Colonic mucosa (tissue), 4 donors: Measurements from ENCODE around the gene ANKRD6. TPM values are rescaled to one million over a fixed set of nuclear protein-coding genes. Genes with fewer than 3 reads are reported as not detected.

Experiments
- DNase-seq: peaks from one replicate; pipeline ENCODE4 v3.0.0-alpha.2; 2020
- H3K27ac ChIP-seq: fragments of 200-600 bp; one replicate; pipeline ENCODE4 v1.8.0; 2021
- H3K27me3 ChIP-seq: fragments of 200-600 bp; one replicate; pipeline ENCODE4 v1.8.0; 2021
- H3K36me3 ChIP-seq: fragments of 200-600 bp; one replicate; pipeline ENCODE4 v1.8.0; 2021
- H3K4me1 ChIP-seq: fragments of 200-600 bp; one replicate; pipeline ENCODE4 v1.8.0; 2021; ENCODE audit warnings: mild to moderate bottlenecking
- H3K4me3 ChIP-seq: fragments of 200-600 bp; one replicate; pipeline ENCODE4 v1.8.0; 2021
- H3K9ac ChIP-seq, 2 donors: one replicate each; pipeline ENCODE4 v1.7.0; 2013; ENCODE audit warnings: control low read depth in 2 of 2, low read depth in 2 of 2, low read length in 2 of 2
- H3K9me3 ChIP-seq: fragments of 200-600 bp; one replicate; pipeline ENCODE4 v1.8.0; 2021
- intact Hi-C: fragments of 100-400 bp; cut with DNase I; formaldehyde crosslinking; loops from one replicate; pipeline ENCODE4 v1.14.1; 2022
- total RNA-seq, 2 donors: library from RNA; stranded (reverse); fragmentation: NEBNext Ultra II Directional in 1 of 2; extraction: Animal tissue kit (Norgen Biotek cat#: 25700) in 1 of 2; gene quantifications; one replicate each; pipeline ENCODE4 v1.2.1, GENCODE V29; 2021
- TF ChIP-seq, protein P1 (sequence below): fragments of 200-600 bp; IDR thresholded peaks from one replicate; pipeline ENCODE4 v1.8.0; 2022; ENCODE audit warnings: antibody characterized with exemption, mild to moderate bottlenecking
- donor health status: healthy.
- donor health status: DM: no; HTN: no; CAD: no.
- donor health status: DM: no; HTN: no; CAD: no.

The ANKRD6 gene
- 1 to 10 TPM; 1.6 to 3.1 TPM for total RNA-seq

DNA sequence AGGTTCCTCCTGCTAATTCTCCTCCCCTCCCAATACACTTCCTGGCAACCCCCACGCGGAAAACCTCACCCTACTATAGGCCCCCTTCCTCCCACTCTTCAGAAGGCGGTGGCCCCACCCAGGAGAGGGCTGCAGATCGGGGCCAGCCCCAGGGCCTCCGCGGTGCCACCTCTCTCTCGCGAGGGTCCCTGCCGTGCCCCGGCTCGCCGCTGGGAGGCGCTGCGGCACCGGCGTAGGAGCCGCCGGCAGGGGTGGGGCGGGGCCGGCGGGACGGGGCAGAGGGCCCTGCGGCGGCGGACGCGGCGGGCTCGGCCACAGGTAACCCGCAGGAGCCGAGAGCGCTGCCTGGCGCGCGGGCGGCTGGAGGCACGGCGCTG is at the start of gene ANKRD6:
ANKRD6 (plus strand) TSS at position 278 of the 377 bp plus-strand sequence. CDS start 133,825 bp downstream, outside the sequence.
- intact Hi-C loops, result loop anchor here (2.0 kb wide), 1 partner anchor 176 kb away; no protein-coding TSS in a partner anchor
- DNase-seq, result peak; percentile 73
- TF ChIP-seq, protein P1, sequence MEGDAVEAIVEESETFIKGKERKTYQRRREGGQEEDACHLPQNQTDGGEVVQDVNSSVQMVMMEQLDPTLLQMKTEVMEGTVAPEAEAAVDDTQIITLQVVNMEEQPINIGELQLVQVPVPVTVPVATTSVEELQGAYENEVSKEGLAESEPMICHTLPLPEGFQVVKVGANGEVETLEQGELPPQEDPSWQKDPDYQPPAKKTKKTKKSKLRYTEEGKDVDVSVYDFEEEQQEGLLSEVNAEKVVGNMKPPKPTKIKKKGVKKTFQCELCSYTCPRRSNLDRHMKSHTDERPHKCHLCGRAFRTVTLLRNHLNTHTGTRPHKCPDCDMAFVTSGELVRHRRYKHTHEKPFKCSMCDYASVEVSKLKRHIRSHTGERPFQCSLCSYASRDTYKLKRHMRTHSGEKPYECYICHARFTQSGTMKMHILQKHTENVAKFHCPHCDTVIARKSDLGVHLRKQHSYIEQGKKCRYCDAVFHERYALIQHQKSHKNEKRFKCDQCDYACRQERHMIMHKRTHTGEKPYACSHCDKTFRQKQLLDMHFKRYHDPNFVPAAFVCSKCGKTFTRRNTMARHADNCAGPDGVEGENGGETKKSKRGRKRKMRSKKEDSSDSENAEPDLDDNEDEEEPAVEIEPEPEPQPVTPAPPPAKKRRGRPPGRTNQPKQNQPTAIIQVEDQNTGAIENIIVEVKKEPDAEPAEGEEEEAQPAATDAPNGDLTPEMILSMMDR, result peak; percentile 56
- no peak within 1 kb of the TSS for H3K27ac ChIP-seq
- H3K36me3 ChIP-seq, result no peaks in the 10 kb centered on the region
- H3K4me1 ChIP-seq, result peaks cover 5% of the 10 kb centered on the region
- H3K27me3 ChIP-seq, result no peaks in the 10 kb centered on the region
- H3K4me3 ChIP-seq, result peak within 1 kb of the TSS; percentile 87
- H3K9me3 ChIP-seq, result no peaks in the 10 kb centered on the region
- peak within 1 kb of the TSS; percentile 12 to 79 for H3K9ac ChIP-seq

DNA sequence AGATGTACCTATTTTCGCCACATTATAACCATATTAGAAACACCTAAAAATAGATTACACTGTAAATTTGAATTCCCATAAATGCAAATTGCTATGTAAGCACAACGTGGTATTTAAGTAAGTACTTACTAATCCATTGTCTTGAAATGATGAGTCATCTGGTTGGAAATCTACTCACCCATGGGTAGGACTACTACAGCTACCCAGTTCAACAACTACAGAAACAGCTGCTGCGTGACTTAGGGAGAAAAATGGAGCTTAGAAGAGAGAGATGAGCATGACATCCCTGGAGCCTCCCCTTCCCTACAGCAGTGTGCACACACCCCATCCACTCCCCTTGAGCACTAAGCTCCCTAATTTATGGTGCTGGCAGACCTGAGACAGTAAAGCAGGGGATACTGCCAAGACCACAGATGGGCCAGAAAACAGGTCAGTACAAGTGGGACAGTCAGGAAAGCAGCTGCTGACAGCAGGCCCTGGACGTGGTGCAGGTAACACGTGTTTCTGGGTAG is 47.7 kb upstream of the ANKRD6 start:
- H3K36me3 ChIP-seq, result no peaks in the 10 kb centered on the region
- intact Hi-C loops, result no loop called here
- no peak overlapping the region for H3K9ac ChIP-seq
- H3K4me3 ChIP-seq, result no peak overlapping the region
- no peaks in the 10 kb centered on the region for H3K4me1 ChIP-seq
- no peaks in the 10 kb centered on the region for H3K9me3 ChIP-seq
- DNase-seq, result no peak
- no peak overlapping the region for H3K27ac ChIP-seq
- no peaks in the 10 kb centered on the region for H3K27me3 ChIP-seq
- TF ChIP-seq, protein P1, result no peak

DNA sequence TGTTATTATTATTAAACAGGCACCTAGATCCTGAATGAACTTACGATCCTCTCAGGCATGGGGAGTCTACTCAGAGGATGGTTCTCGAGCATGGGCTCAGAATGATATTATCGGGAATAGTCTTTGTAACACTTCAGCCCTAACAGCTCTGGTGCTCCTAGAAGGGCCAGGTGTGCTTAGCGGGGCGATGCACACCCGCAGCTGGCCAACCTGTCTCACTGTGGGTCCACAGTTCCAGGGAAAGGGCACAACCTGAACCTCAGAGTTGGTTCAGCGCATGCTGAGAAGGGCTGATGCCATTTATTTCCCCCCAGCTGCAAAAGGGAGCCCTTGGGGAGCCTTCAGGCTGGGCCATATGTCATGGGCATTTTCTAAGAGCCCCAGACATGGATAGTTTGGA is 47.1 kb upstream of the ANKRD6 start:
- no peaks in the 10 kb centered on the region for H3K36me3 ChIP-seq
- no peaks in the 10 kb centered on the region for H3K27me3 ChIP-seq
- H3K4me1 ChIP-seq, result no peaks in the 10 kb centered on the region
- H3K4me3 ChIP-seq, result no peak overlapping the region
- intact Hi-C loops, result no loop called here
- TF ChIP-seq, protein P1, result no peak
- no peak overlapping the region for H3K27ac ChIP-seq
- DNase-seq, result no peak
- H3K9me3 ChIP-seq, result no peaks in the 10 kb centered on the region
- no peak overlapping the region for H3K9ac ChIP-seq

DNA sequence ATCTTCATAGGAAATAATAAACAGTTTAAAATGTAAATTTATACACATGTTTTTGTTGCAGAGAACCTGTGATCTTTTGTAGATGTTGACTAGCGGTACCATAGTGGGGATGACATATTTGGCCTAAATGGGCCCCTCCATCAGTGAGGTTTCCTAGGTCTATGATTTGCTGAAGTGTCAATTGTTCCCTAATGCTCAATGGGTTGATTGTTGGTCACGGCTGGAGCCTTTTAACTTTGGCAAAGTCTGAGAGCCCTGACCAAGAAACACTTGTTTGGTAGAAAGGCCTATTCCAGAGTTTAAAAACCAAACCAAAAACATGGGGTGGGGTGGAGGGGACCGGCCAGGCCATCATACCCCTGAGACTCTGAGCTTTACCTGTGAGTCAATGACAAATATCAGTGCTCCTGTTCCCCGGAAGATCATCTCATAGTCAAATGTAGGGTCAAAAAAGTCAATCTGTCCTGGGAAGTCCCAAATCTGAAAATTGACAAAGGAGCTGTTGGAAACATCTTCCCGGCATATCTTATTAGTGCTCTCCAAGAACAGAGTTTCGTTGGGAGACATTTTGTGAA is 45.9 kb upstream of the ANKRD6 start:
- Histone ChIP-seq H3K27me3 (no peaks in the 10 kb centered on the region), H3K4me1 (no peaks in the 10 kb centered on the region), H3K4me3 (no peak overlapping the region), H3K36me3 (no peaks in the 10 kb centered on the region), H3K9me3 (no peaks in the 10 kb centered on the region), H3K27ac (no peak overlapping the region), H3K9ac (no peak overlapping the region)
- intact Hi-C loops, result no loop called here
- DNase-seq, result no peak
- TF ChIP-seq, protein P1, result no peak

DNA sequence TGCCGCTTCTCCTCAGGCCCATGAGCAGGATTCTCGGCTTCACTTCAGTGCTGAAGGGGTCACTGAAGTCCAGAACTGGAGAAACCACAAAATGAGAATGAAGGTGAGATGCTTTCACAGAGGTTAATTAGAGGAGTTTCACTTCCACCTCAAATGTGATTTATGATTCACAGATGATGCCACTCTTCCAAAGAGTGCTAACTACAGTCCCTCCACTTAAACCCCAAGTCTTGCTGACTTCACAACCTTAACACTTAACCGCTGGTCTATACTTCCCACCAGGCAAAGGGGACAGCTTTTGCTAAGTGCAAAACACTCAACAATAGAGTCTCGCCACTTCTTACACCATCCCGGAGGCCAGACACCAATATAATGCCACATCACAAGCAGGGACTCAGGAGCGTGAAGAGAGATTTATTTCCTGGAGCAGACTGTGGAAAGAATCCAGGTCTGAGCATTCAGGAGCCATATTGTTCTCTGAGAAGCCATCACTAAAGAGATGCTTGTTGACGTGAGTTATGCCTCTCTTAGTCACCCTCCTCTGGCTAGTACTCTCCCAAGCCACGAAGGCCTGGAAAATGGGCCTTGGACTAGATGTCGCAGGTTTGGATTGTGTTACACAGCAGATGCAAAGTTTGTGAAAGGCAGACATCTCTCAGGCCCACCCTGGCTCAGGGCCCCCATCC is 45.3 kb upstream of the ANKRD6 start:
- Histone ChIP-seq H3K9ac (no peak overlapping the region), H3K4me3 (no peak overlapping the region), H3K27ac (no peak overlapping the region), H3K9me3 (no peaks in the 10 kb centered on the region), H3K4me1 (no peaks in the 10 kb centered on the region), H3K36me3 (no peaks in the 10 kb centered on the region), H3K27me3 (no peaks in the 10 kb centered on the region)
- TF ChIP-seq, protein P1, result no peak
- intact Hi-C loops, result no loop called here
- DNase-seq, result no peak
